ENCODE measurements around the gene SLC16A6.
A peak's percentile ranks its signal among the peaks of the same experiment; 100 is the strongest.

SLC16A6 gene

DNA sequence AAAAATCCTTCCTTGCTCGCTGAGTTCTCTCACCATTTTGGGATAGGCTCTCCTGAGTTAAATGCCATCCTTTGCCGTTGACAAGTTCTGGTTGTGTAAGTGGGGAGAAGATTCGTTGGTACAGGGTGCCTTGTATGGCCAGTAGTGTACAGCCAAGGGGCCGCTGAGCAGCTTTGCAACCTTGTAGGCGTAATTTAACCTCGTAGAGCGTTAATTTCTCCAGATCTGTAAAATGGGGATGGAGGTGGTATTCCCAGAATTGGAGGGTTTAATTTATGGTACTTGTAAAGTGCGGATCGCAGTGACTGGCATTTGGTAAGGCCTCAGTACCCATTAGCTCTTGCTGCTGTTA is 1.7 kb upstream of the SLC16A6 start:
- Histone ChIP-seq H3K9ac (ENCODE audit: low read length) (peak overlapping the region; percentile 99), H4K20me1 (ENCODE audit: insufficient read depth, low read length) (no peaks in the 10 kb centered on the region), H3K4me2 (ENCODE audit: low read depth, low read length) (peak overlapping the region; percentile 57), H3K9me3 (replicated peaks; ENCODE audit: insufficient read depth, low read length) (no peaks in the 10 kb centered on the region), H3K36me3 (replicated peaks; ENCODE audit: insufficient read depth, low read length) (no peaks in the 10 kb centered on the region), H3K79me2 (ENCODE audit: low read length) (no peaks in the 10 kb centered on the region), H3K4me3 (ENCODE audit: low read length) (peak overlapping the region; percentile 74), H2AFZ (ENCODE audit: low read length) (peak overlapping the region; percentile 88), H3K27ac (ENCODE audit: low read length) (peak overlapping the region; percentile 91), H3K9me2 (replicated peaks; ENCODE audit: insufficient read depth, low read length) (no peaks in the 10 kb centered on the region), H3K27me3 (replicated peaks; ENCODE audit: insufficient read depth, low read length) (no peaks in the 10 kb centered on the region), H3F3A (ENCODE audit: insufficient read depth, low read length) (peaks cover 31% of the 10 kb centered on the region), H3K4me1 (ENCODE audit: low read length) (peaks cover 5% of the 10 kb centered on the region; the same call in 1 of the 2 replicates)
- no peak for DNase-seq
- TF ChIP-seq EZH2 (optimal IDR thresholded peaks at IDR 0.05; ENCODE audit: low read depth, low read length): no peak
- TF ChIP-seq, protein P1, sequence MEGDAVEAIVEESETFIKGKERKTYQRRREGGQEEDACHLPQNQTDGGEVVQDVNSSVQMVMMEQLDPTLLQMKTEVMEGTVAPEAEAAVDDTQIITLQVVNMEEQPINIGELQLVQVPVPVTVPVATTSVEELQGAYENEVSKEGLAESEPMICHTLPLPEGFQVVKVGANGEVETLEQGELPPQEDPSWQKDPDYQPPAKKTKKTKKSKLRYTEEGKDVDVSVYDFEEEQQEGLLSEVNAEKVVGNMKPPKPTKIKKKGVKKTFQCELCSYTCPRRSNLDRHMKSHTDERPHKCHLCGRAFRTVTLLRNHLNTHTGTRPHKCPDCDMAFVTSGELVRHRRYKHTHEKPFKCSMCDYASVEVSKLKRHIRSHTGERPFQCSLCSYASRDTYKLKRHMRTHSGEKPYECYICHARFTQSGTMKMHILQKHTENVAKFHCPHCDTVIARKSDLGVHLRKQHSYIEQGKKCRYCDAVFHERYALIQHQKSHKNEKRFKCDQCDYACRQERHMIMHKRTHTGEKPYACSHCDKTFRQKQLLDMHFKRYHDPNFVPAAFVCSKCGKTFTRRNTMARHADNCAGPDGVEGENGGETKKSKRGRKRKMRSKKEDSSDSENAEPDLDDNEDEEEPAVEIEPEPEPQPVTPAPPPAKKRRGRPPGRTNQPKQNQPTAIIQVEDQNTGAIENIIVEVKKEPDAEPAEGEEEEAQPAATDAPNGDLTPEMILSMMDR (IDR thresholded peaks at IDR 0.05; ENCODE audit: low read length): no peak
- no peak for TF ChIP-seq EZH2phosphoT487 (IDR thresholded peaks at IDR 0.05; ENCODE audit: low read length)

DNA sequence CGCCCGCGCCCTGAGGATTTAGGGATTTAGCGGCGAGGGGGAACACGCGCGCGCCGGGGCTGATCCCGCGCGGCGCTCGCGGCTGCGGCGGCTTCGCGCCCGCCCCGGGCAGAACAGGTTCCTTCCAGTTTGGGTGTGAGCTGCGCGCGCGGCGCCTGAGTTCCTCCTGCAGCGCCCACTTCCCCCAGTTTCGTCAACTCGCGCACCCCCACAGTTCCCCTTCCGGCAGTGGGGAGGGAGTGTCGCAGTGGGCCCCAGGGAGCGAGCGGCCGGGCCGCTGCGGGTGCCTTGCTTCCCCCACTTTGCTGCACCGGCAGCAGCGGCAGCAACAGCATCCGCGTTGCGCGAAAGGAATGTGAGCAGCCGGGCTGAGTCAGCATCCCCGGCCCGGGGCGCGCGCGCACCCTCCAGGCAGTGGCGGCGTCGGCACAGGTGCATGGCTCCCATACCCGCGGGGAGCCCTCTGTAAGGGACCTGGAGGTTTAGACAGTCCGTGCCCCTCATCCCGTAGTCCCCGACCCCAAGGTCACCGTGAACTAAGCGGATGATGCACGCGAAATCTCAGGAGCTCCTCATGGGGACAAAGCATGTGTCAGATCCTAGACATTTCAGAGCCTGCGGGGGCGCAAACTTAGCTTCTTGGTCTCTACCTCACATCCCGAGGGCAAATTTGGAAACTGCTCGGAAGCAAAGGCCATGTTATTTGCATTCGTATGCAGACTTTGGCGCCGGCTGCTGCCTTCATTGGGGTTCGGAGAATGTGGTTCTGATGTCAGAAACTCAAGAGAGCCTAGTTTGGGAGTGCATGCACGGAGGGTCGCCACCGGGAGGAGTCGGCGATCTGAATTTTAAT is 1.1 kb upstream of the SLC16A6 start:
- H3K79me2 ChIP-seq (ENCODE audit: low read length): no peaks in the 10 kb centered on the region
- H3K4me1 ChIP-seq (ENCODE audit: low read length): peaks cover 5% of the 10 kb centered on the region; the same call in 1 of the 2 replicates
- H3K36me3 ChIP-seq (replicated peaks; ENCODE audit: insufficient read depth, low read length): no peaks in the 10 kb centered on the region
- H3K27ac ChIP-seq (ENCODE audit: low read length): peak overlapping the region; percentile 91
- H3K4me3 ChIP-seq (ENCODE audit: low read length): peak overlapping the region; percentile 74
- TF ChIP-seq EZH2 (optimal IDR thresholded peaks at IDR 0.05; ENCODE audit: low read depth, low read length) (no peak), EZH2phosphoT487 (IDR thresholded peaks at IDR 0.05; ENCODE audit: low read length) (no peak)
- TF ChIP-seq, protein P1 (IDR thresholded peaks at IDR 0.05; ENCODE audit: low read length): peak; percentile 21; the same call in 1 of the 2 replicates
- DNase-seq: peak; percentile 91
- peak overlapping the region; percentile 57 for H3K4me2 ChIP-seq (ENCODE audit: low read depth, low read length)
- no peaks in the 10 kb centered on the region for H4K20me1 ChIP-seq (ENCODE audit: insufficient read depth, low read length)
- peak overlapping the region; percentile 99 for H3K9ac ChIP-seq (ENCODE audit: low read length)
- no peaks in the 10 kb centered on the region for H3K9me2 ChIP-seq (replicated peaks; ENCODE audit: insufficient read depth, low read length)
- H3K9me3 ChIP-seq (replicated peaks; ENCODE audit: insufficient read depth, low read length): no peaks in the 10 kb centered on the region
- peak overlapping the region; percentile 88 for H2AFZ ChIP-seq (ENCODE audit: low read length)
- no peaks in the 10 kb centered on the region for H3K27me3 ChIP-seq (replicated peaks; ENCODE audit: insufficient read depth, low read length)
- H3F3A ChIP-seq (ENCODE audit: insufficient read depth, low read length): peaks cover 31% of the 10 kb centered on the region

DNA sequence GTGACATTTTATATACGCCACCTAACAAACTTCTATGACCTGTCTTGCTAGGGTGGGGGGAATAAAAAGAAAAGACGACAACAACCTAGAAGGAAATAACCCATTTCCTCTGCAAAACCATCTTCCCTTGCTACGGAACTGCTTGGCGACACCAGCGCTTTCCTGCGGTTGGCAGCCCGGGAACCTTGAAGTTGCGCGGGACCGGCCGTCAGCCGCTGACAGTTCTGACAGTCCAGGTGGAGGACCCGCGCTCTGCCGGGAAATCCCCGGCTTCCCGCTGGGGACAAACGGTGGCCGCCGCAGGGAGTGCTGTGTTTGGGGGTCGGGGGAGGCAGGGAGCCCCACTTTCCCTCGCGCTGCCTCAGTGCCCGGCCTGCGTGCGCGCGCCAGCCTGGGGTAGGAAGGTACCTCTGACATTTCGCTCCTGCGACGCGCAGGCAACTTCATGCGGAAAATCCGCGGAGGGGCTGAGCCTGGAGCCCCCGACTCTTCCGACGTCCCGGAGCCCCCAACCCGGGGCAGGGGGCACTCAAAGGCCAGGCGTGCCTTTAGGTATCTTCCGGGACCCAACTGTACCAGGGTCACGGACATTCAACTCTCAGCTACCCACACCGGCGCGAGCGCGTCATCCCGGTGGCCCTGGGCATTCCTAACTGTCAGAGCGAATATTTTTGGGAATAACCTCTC is 516 bp downstream of the SLC16A6 start:
- Histone ChIP-seq H3K9ac (ENCODE audit: low read length) (peak overlapping the region; percentile 99), H3K9me3 (replicated peaks; ENCODE audit: insufficient read depth, low read length) (no peaks in the 10 kb centered on the region), H3K4me1 (ENCODE audit: low read length) (peaks cover 5% of the 10 kb centered on the region; the same call in 1 of the 2 replicates), H3K9me2 (replicated peaks; ENCODE audit: insufficient read depth, low read length) (no peaks in the 10 kb centered on the region), H2AFZ (ENCODE audit: low read length) (peak overlapping the region; percentile 76), H3K4me3 (ENCODE audit: low read length) (peak overlapping the region; percentile 92), H3F3A (ENCODE audit: insufficient read depth, low read length) (peaks cover 31% of the 10 kb centered on the region), H3K79me2 (ENCODE audit: low read length) (no peaks in the 10 kb centered on the region), H3K4me2 (ENCODE audit: low read depth, low read length) (peak overlapping the region; percentile 94), H3K36me3 (replicated peaks; ENCODE audit: insufficient read depth, low read length) (no peaks in the 10 kb centered on the region), H3K27me3 (replicated peaks; ENCODE audit: insufficient read depth, low read length) (no peaks in the 10 kb centered on the region), H4K20me1 (ENCODE audit: insufficient read depth, low read length) (no peaks in the 10 kb centered on the region), H3K27ac (ENCODE audit: low read length) (peak overlapping the region; percentile 60)
- peak; percentile 71 for DNase-seq
- TF ChIP-seq, protein P1 (IDR thresholded peaks at IDR 0.05; ENCODE audit: low read length): no peak
- TF ChIP-seq EZH2phosphoT487 (IDR thresholded peaks at IDR 0.05; ENCODE audit: low read length): no peak
- TF ChIP-seq EZH2 (optimal IDR thresholded peaks at IDR 0.05; ENCODE audit: low read depth, low read length): no peak

Data from MM.1S (cell line).